Ovary (tissue), 3 donors: ENCODE results near the gene ZNF528.

Experiments used
- EP300 ChIP-seq: sonication (generic); formaldehyde crosslinking; IDR thresholded peaks from one replicate; pipeline ENCODE4 v1.6.1; 2017; ENCODE audit warnings: antibody characterized with exemption
- POLR2A ChIP-seq: fragments of 450-650 bp; IDR thresholded peaks from one replicate; pipeline ENCODE4 v1.6.1; 2017; ENCODE audit warnings: antibody characterized with exemption, mild to moderate bottlenecking, moderate library complexity
- TF ChIP-seq, protein P1 (sequence below), 3 donors: fragments of 450-650 bp in 2 of 3; fragments of 200-600 bp in 1 of 3; IDR thresholded peaks; one replicate each; pipeline versions ENCODE4 v1.5.1 to v1.8.0; 2016 to 2022; ENCODE audit warnings: antibody characterized with exemption in 3 of 3, mild to moderate bottlenecking in 1 of 3
- donor health status: DM: no; HTN: no; CAD: no.

DNA sequence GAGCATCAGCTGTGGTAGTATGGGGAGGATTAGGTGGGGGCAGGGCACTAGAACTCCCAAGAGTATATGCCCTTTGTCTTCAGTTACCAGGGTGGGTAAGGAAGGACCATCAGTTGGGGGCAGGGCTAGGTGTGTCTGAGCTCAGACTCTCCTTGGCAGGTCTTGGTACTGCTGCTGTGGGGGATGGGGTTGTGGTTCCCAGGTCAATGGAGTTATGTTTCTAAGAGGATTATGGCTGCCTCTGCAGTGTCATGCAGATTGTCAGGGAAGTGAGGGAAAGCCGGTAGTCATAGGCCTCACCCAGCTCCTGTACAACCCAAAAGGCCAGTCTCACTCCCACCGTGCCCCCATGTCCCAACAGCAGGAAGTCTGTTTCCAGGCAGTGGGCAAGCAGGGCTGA is 46.9 kb downstream of the ZNF528 start:
- TF ChIP-seq, protein P1, sequence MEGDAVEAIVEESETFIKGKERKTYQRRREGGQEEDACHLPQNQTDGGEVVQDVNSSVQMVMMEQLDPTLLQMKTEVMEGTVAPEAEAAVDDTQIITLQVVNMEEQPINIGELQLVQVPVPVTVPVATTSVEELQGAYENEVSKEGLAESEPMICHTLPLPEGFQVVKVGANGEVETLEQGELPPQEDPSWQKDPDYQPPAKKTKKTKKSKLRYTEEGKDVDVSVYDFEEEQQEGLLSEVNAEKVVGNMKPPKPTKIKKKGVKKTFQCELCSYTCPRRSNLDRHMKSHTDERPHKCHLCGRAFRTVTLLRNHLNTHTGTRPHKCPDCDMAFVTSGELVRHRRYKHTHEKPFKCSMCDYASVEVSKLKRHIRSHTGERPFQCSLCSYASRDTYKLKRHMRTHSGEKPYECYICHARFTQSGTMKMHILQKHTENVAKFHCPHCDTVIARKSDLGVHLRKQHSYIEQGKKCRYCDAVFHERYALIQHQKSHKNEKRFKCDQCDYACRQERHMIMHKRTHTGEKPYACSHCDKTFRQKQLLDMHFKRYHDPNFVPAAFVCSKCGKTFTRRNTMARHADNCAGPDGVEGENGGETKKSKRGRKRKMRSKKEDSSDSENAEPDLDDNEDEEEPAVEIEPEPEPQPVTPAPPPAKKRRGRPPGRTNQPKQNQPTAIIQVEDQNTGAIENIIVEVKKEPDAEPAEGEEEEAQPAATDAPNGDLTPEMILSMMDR (IDR thresholded peaks at IDR 0.05): no peak
- TF ChIP-seq EP300 (no peak), POLR2A (no peak)
